ENCODE data around the gene FANCI. TPM values are rescaled to one million over a fixed set of nuclear protein-coding genes. Genes with fewer than 3 reads are reported as not detected.

FANCI gene
- total RNA-seq, 2 experiments from 2014 or later: 6.1 to 7.1 TPM

- H3K27ac Mint-ChIP-seq: peak overlapping the region; percentile 51
- H3K4me1 ChIP-seq (ENCODE audit: insufficient read depth, low read length): peaks cover 7% of the 10 kb centered on the region
- no peaks in the 10 kb centered on the region for H3K9me3 Mint-ChIP-seq
- intact Hi-C loops (cut with DNase I, micrococcal nuclease): no loop called here
- peaks cover 97% of the 10 kb centered on the region for H3K36me3 Mint-ChIP-seq (ENCODE audit: low read depth)
- H3K36me3 ChIP-seq (ENCODE audit: insufficient read depth, low read length): peaks cover 99% of the 10 kb centered on the region
- H3K9me3 ChIP-seq (ENCODE audit: control insufficient read depth in 1 of 2, insufficient read depth in 1 of 2, low read length in 2 of 2): no peaks in the 10 kb centered on the region
- CTCF ChIA-PET: interaction anchor here (0.6 kb wide), 1 partner anchor 64 kb away, joined by 4 read pairs; no protein-coding TSS in a partner anchor
- H3K27ac ChIP-seq (ENCODE audit: low read depth in 1 of 2, low read length in 2 of 2): no peak overlapping the region
- DNase-seq (no peak), ATAC-seq (ENCODE audit: poor library complexity) (no peak)
- POLR2A ChIA-PET: interaction anchor here (2.6 kb wide), 1 partner anchor 11 kb away, joined by 10 read pairs; the partner anchor contains the start of gene POLG
- no peaks in the 10 kb centered on the region for H3K4me1 Mint-ChIP-seq (ENCODE audit: low read depth)
- H3K27me3 ChIP-seq (ENCODE audit: control insufficient read depth in 1 of 2, insufficient read depth in 2 of 2, low read length in 2 of 2): no peaks in the 10 kb centered on the region
- no peak for TF ChIP-seq CTCF (IDR thresholded peaks at IDR 0.05)
- no peak overlapping the region for H3K4me3 ChIP-seq (ENCODE audit: low read length)
- no peaks in the 10 kb centered on the region for H3K27me3 Mint-ChIP-seq
- H3K4me3 Mint-ChIP-seq: no peak overlapping the region
Observed at GRCh38 chr15:89322822-89323221, 79.0 kb downstream of the FANCI start.

GRCh38 chr15:89323825-89324224 lies 80.0 kb downstream of the FANCI start:
- ChIA-PET CTCF (no interaction called here), POLR2A (interaction anchor here (2.6 kb wide), 1 partner anchor 10 kb away, joined by 10 read pairs; the partner anchor contains the start of gene POLG)
- Histone ChIP-seq H3K36me3 (ENCODE audit: insufficient read depth, low read length) (peaks cover 100% of the 10 kb centered on the region), H3K4me3 (ENCODE audit: low read length) (no peak overlapping the region), H3K4me1 (ENCODE audit: insufficient read depth, low read length) (peaks cover 15% of the 10 kb centered on the region), H3K27ac (ENCODE audit: low read depth in 1 of 2, low read length in 2 of 2) (no peak overlapping the region), H3K27me3 (ENCODE audit: control insufficient read depth in 1 of 2, insufficient read depth in 2 of 2, low read length in 2 of 2) (no peaks in the 10 kb centered on the region), H3K9me3 (ENCODE audit: control insufficient read depth in 1 of 2, insufficient read depth in 1 of 2, low read length in 2 of 2) (no peaks in the 10 kb centered on the region)
- no peak for TF ChIP-seq CTCF (IDR thresholded peaks at IDR 0.05)
- Mint-ChIP-seq H3K27me3 (no peaks in the 10 kb centered on the region), H3K9me3 (no peaks in the 10 kb centered on the region), H3K4me3 (no peak overlapping the region), H3K4me1 (ENCODE audit: low read depth) (peaks cover 6% of the 10 kb centered on the region), H3K36me3 (ENCODE audit: low read depth) (peaks cover 97% of the 10 kb centered on the region), H3K27ac (no peak overlapping the region)
- ATAC-seq (ENCODE audit: poor library complexity) (no peak), DNase-seq (no peak)
- intact Hi-C loops (cut with DNase I, micrococcal nuclease): no loop called here

GRCh38 chr15:89325039-89325803 lies 81.4 kb downstream of the FANCI start:
- Histone ChIP-seq H3K4me1 (ENCODE audit: insufficient read depth, low read length) (peaks cover 29% of the 10 kb centered on the region), H3K9me3 (ENCODE audit: control insufficient read depth in 1 of 2, insufficient read depth in 1 of 2, low read length in 2 of 2) (no peaks in the 10 kb centered on the region), H3K4me3 (ENCODE audit: low read length) (no peak overlapping the region), H3K36me3 (ENCODE audit: insufficient read depth, low read length) (peaks cover 100% of the 10 kb centered on the region), H3K27me3 (ENCODE audit: control insufficient read depth in 1 of 2, insufficient read depth in 2 of 2, low read length in 2 of 2) (no peaks in the 10 kb centered on the region), H3K27ac (ENCODE audit: low read depth in 1 of 2, low read length in 2 of 2) (no peak overlapping the region)
- DNase-seq (no peak), ATAC-seq (ENCODE audit: poor library complexity) (no peak)
- no peak for TF ChIP-seq CTCF (IDR thresholded peaks at IDR 0.05)
- no peaks in the 10 kb centered on the region for H3K27me3 Mint-ChIP-seq
- peaks cover 20% of the 10 kb centered on the region for H3K4me1 Mint-ChIP-seq (ENCODE audit: low read depth)
- ChIA-PET CTCF (no interaction called here), POLR2A (interaction anchor here (2.6 kb wide), 1 partner anchor 9 kb away, joined by 10 read pairs; the partner anchor contains the start of gene POLG)
- no peak overlapping the region for H3K27ac Mint-ChIP-seq
- H3K4me3 Mint-ChIP-seq: no peak overlapping the region
- intact Hi-C loops (cut with DNase I, micrococcal nuclease): no loop called here
- peaks cover 97% of the 10 kb centered on the region for H3K36me3 Mint-ChIP-seq (ENCODE audit: low read depth)
- no peaks in the 10 kb centered on the region for H3K9me3 Mint-ChIP-seq

Measured in CD4-positive, alpha-beta T cell (primary cell).